ENCODE measurements around the gene HINFP.
A peak's percentile ranks its signal among the peaks of the same experiment; 100 is the strongest.
"Not testable (repeated sequence)": the region's sequence is repeated elsewhere in the genome, so short reads cannot be mapped to it uniquely, and the experiment has no call there.

Gene HINFP

GRCh38 chr11:119155733-119156492 lies 34.5 kb downstream of the HINFP start:
- no peak for DNase-seq (ENCODE audit: low spot score)

GRCh38 chr11:119156496-119156895 lies 35.1 kb downstream of the HINFP start:
- DNase-seq (ENCODE audit: low spot score), result no peak

- DNase-seq (ENCODE audit: low spot score), result no peak
These were observed 35.7 kb downstream of the HINFP start for GRCh38 chr11:119157063-119157462.

GRCh38 chr11:119158467-119158866 lies 37.1 kb downstream of the HINFP start:
- no peak for DNase-seq (ENCODE audit: low spot score)

GRCh38 chr11:119160151-119160550 lies 38.8 kb downstream of the HINFP start:
- DNase-seq (ENCODE audit: low spot score), result no peak

GRCh38 chr11:119161871-119162270 lies 40.5 kb downstream of the HINFP start:
- no peak for DNase-seq (ENCODE audit: low spot score)

- peak; percentile 45 for DNase-seq (ENCODE audit: low spot score)
These were observed 45.1 kb downstream of the HINFP start for GRCh38 chr11:119166368-119167076.

GRCh38 chr11:119167077-119167458 lies 45.7 kb downstream of the HINFP start:
- DNase-seq (ENCODE audit: low spot score), result not testable (repeated sequence)

- no peak for DNase-seq (ENCODE audit: low spot score)
These were observed 46.6 kb downstream of the HINFP start for GRCh38 chr11:119167933-119168332.

- DNase-seq (ENCODE audit: low spot score), result peak; percentile 97
These were observed 47.3 kb downstream of the HINFP start, which contains the start of gene NLRX1 for GRCh38 chr11:119168471-119169281. NLRX1 (plus strand) TSS chr11:119168725; CDS start chr11:119171404, 2,679 bp downstream.

- DNase-seq (ENCODE audit: low spot score), result peak; percentile 59
These were observed 47.9 kb downstream of the HINFP start for GRCh38 chr11:119169282-119169719.

GRCh38 chr11:119172513-119172912 lies 51.1 kb downstream of the HINFP start:
- DNase-seq (ENCODE audit: low spot score), result no peak

GRCh38 chr11:119173453-119173852 lies 52.1 kb downstream of the HINFP start:
- no peak for DNase-seq (ENCODE audit: low spot score)

- DNase-seq (ENCODE audit: low spot score), result no peak
These were observed 54.2 kb downstream of the HINFP start for GRCh38 chr11:119175493-119176077.

GRCh38 chr11:119178166-119178680 lies 56.8 kb downstream of the HINFP start:
- DNase-seq (ENCODE audit: low spot score), result no peak

GRCh38 chr11:119179342-119179741 lies 58.0 kb downstream of the HINFP start:
- no peak for DNase-seq (ENCODE audit: low spot score)

GRCh38 chr11:119179983-119180382 lies 58.6 kb downstream of the HINFP start:
- no peak for DNase-seq (ENCODE audit: low spot score)

GRCh38 chr11:119180729-119181676 lies 59.6 kb downstream of the HINFP start:
- no peak for DNase-seq (ENCODE audit: low spot score)

GRCh38 chr11:119181677-119182412 lies 60.5 kb downstream of the HINFP start:
- DNase-seq (ENCODE audit: low spot score), result no peak

- not testable (repeated sequence) for DNase-seq (ENCODE audit: low spot score)
These were observed 63.0 kb downstream of the HINFP start for GRCh38 chr11:119184399-119184798.
